RCC 7860 (cell line): ENCODE data around the gene SHC4.

Source experiments
- DNase-seq: peaks from one replicate; pipeline ENCODE4 v3.0.0-alpha.2; 2015; ENCODE audit warnings: low spot score
- FAIRE-seq: peaks from 2 replicates; lab custom pipeline; 2012; peaks lifted over from hg19 to GRCh38; lab: Jason Lieb, UNC

SHC4 gene

DNA sequence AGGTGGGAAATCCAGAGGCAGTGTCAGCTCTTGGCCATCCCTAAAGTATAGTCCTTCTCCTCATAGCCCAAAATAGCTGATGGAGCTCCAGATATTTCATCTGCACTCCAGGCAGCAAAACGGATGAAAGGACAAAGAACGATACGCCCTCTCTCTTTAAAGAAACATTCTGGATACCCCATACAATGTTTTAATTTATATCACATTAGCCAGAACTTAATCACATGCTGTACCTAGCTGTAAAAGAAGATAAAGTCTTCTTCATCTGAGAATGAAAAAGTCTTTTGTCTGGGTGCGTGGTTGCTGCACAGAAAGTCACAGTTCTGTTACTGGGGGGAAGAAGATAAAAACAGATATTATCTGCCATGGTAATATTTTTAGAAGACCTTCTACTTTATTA, 4.3 kb upstream of the SHC4 start:
- no peak for DNase-seq
- FAIRE-seq: no peak

DNA sequence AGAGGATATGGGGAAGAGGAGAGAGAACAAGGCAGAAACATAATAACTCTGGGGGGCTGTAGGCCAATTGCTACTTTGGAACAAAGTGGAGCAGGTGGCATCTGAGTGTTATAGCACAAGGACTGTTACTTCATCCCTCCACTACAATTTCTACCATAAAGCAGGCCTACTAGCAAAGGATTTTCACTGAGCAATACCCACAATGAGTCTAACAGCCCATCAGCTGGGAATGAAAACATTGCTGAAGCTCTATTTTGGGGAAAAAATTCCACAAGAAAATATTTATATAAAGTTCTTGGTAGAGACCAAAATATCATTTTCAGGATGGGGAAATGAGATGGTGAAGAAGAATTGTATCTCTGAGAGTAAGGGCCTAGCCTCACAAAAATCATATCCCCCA, 3.6 kb upstream of the SHC4 start:
- no peak for FAIRE-seq

DNA sequence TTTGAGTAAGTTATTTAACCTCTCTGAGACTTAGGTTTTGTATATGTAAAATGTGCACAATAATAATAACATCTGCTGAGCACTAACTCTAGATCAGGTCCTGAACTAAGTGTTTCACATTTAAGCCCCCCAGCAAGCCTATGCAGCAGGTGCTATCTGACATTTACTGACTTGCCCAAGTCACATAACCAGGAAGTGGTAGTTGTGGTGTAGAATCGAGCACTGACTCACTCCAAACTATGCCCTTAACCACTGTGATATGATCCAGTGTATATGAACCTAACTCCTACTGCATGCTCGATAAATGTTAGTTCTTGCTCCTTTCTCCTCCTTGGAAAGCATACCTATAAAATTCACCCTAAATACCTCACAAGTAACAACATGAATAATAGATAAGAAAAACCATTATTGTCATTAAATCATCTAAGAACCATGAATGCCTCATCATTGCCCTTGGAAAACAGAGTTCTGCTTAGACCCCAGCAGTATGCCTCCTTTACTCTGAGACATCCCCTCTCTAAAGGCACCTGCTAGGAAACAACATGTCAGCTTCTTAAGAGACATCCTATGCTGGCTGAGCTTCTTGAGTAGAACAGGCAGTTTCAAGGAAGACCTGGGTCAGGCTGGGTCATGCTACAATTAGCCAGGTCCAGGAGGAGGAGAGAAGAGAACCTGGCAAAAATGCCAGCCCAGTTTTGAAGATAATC, 3.0 kb upstream of the SHC4 start:
- FAIRE-seq (peak; percentile 81), DNase-seq (peak; percentile 64)

More for the DNA sequence above, 3.6 kb upstream of the SHC4 start:
- no peak for DNase-seq

DNA sequence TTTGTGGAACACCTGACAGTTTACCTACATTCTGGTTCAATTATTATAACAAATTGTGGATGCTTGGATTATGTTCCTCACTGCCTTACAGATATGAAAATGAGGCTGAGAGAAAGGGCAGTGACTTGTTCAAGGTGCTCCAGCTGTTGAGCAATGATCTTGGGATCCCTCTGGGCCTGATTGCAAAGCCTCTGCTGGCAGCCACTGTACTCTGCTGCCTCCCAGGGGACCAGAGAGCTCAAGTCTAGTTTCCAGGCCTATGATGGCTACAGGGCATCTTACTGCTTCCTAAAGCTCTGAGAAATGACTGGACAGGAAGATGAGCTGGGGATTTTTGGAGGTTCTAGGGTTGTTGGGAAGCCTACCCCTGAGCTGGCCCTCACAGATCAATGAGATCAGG, 2.3 kb upstream of the SHC4 start:
- DNase-seq: peak; percentile 17
- FAIRE-seq: no peak

DNA sequence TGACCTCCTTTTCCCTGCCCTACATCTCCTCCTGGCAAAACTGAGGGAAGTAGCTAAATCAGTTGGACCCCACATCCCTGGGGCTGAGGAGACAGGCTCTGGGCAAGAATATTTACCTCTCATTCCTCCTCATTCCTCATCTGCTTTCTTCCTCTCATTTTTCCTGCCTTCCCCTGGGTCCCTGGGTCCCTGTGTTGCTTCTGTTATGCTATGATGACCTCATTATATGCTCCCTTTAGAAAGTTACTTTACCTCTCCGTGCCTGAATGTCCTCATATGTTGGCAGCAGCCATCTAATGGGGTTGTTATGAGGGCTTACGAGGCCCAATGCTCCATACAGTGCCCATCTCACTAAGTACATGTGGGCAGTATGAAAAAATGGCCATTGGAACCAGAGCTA, 1.2 kb upstream of the SHC4 start:
- FAIRE-seq (no peak), DNase-seq (no peak)

DNA sequence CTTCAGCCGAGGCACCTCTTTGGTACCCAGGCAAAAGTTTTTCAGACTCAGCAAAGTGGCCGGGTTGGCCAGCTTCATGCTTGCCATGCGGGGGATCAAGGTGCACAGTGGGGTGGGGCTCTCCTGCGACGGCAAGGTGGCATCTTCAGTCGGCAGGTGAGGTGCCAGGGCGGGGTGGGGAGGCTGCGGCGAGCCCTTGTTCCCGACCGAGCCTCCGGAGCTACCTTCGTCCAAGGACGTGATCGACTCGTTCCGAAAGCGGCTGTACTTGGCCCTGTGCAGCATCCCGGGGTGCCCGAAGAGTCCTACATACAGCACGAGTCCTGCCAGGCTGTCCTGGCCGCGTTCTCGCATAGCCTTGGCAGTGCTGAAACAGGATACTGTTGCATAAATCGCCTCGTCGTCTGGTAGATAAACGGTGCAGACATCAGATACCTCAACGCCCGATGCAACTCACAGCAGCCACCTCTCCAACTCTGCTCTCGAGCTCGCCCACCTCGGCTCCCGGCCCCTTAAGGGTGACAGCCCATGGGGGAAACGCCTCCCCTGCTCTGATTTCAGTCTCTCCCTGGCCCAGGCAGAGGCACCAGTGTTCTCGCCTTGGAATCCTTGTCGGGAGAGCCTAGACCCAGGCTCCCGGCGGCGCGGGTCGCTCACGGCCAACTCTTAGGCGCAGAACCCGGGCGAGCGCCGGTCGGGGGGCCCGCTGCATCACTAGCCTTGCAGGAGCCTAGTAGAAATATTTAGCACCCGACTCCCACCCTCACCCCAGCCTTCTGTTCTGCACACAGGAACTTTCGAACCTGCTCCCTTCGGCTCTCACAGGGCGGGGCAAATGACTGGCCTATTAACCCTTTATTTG, 826 bp downstream of the SHC4 start:
- FAIRE-seq: no peak
- no peak for DNase-seq

DNA sequence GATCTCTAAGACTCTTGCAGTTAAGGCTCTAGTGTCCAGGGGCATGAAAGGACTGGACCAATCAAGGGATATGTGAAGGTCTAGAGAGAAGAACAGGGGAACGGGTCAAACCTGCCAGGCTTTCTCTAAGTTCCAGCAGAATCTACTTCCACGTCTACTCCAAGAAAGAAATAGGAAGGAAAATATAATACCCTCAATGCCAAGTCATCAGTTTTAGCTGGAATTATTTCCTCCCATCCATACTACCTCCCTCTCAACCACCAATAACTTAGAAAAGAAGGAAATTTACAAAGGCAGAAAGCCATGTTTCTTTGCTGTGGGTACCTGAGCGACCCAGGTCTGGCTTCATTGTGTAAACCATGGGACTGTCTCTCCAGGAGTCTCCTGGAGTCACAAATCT, 7.8 kb downstream of the SHC4 start:
- no peak for DNase-seq
- no peak for FAIRE-seq

DNA sequence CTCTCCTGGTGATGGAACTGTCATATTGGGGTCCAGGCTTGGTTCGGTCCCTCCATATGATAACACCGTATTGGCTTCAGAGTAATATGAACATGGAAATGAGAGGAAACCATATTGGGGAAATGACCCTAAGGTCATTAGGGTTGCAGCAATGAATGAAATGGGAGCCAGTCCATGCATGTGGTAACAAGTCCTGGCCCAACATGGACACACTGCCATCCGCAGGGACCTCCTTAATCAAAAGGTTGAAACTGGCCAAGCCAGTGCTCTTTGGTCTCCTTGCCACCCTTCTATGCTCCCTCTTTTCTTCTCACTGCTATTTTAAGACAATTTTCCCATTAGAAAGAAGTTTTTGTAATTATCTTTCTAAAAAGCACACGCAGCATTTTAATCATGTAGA, 8.3 kb downstream of the SHC4 start:
- FAIRE-seq: no peak
- DNase-seq: no peak

DNA sequence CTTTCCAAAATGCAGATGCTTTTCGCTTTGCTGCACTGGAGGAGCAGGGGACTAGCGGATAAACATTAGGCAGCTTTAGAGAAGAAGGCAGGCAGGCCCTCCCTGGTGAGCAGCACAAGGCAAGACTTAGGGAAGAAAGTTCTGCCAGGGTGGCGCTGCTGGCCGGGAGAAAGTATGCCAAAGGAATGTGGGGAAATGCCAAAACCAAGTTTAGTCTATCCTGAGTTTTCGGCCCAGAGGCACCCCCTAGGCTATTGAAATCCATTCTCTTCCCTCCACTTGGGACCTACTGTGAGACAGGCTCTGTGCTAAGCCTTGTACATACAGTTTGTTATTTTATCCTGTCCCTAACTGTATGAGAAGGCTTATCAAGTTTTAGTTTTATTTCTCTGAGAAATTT, 9.2 kb downstream of the SHC4 start:
- DNase-seq (no peak), FAIRE-seq (no peak)

DNA sequence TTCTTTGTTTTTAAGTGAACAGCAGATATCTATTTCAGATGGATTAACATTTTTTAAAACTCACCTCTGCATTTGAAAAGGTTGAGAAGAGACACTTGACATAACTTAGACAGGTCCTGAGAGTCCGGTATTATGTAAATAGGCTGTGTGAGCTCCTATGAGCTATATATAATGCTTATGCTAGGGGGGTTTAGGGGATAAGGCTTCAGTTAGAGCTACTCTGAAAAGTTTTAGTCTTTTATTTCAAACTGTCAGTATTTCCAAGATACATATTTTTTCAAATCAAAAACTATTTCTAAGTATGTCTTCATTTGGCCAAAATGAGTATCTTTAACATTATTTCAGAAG, 16.9 kb downstream of the SHC4 start:
- no peak for FAIRE-seq
- DNase-seq: no peak

DNA sequence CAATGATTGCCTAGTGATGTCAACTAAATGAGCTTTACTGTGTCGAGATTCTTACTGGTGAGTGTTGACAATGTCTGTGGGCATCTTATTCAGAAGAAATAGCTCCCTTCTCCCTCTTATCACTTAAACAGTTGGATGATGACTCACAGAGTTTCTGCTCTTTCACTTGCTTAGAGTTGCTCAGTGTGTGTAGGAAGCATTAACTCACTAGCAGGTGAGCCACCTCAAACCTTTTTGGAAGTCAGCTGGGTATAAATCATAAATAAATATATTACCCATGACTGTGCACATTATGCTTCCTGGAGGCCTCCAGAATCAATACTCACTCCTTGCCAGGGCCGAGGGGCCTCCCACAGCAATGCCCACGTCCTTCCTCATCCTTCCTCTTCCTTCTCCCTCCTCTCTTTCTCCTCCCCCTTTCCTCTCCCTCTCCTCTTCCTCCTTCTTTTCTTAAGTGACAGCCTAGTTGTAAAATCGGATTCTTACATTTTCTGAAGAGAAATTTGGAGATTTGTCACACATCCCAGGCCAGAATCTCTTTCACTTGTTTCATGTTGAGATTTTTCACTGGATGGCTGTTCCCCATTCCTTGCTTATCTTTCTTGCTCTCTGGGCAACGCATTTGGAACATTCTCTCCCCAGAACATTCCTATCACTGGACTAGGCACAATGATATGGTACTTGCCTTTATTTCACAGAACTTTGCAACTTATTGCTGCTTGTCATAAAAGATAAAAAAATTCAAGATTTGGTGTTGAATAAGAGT, 17.5 kb downstream of the SHC4 start:
- DNase-seq (peak; percentile 96), FAIRE-seq (peak; percentile 97)

DNA sequence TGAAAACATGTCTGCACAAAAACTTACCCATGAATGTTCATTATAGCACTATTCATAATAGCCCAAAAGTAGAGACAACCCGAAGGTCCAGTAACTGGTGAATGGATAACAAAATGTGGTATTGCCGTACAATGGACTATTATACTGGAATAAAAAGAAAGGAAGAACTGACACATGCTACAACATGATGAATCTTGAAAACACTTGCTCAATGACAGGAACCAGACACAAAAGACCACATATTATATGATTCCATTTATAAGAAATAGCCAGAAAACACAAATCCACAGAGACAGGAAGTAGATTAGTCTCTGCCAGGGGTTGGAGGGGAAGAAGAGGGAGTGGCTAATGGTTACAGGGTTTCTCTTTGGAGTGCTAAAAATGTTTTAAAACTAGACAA, 18.3 kb downstream of the SHC4 start:
- peak; percentile 33 for DNase-seq

DNA sequence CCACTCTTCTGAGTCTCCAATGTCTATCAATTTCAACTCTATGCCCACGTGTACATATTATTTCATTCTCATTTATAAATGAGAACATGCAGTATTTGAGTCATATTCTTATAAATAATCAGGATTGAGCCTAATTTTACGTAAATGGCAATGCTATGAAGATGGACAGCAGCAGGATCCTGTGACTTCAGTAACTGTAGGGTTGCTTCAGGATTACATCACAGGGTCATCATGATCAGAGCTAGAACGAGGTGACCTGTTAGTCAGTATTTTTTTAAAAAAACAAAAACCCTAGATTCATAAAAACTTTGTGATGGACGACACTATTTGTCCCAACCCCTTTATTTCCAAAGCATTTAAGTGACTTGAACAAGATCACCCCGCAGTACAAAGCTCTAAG, 21.8 kb downstream of the SHC4 start:
- FAIRE-seq (no peak), DNase-seq (no peak)

More for the DNA sequence above, 18.3 kb downstream of the SHC4 start:
- FAIRE-seq: no peak

DNA sequence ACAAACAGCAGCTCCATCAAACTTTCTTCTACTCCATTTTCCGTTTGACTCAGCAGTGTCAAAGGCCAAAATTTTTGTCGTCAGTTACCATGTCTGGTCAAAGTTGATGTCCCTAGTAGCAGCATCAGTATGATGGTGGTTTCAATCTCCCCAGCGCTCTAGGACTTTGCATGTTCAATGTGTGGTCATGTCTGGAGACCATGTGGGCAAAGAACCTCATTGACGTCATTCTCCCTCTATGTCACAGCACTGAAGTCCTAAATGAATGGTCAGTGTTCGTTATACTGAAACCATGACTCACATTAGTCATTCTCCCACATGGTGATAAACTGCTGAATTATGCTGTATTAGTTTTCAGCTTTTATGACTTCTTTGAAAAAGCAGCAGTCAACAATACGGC, 23.2 kb downstream of the SHC4 start:
- DNase-seq: peak; percentile 94
- peak; percentile 85 for FAIRE-seq

DNA sequence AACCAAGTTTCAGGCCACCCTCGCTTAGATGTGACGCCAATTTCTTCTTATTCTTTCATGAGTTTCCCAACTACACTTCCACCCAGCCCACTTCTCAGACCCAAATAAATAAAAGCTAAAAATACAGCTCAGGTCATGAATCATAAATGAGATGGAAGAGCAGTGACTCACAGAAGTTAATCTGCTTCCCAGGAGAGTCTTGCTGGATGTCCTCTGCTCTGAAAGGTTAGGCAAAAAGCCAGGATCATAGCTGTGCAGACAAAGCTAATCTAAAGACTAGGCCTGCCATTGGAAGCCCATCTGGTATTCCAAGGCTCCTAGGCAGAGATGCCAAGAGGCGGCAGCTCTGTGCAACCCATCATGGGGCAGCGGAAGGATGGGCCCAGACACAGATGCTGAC, 24.1 kb downstream of the SHC4 start:
- peak; percentile 91 for FAIRE-seq
- DNase-seq: peak; percentile 90

DNA sequence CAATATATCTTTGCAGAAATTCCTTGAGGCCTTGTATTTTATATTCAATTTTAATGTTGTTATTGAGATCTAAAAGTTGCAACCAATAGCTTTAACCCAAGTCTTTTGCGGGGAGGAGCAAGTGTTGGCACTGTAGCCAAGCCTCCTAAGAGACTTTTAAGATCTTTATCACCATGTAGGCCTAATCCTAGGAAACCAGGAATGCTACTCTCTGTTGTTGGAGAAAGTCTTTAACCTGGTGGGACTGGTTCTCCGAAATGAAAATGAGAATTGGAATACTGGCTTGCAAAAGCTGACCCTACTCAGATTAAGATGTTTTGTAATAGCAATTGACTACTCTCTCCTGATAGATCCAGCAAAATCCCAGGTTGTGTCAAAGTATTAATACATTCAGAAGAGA, 25.8 kb downstream of the SHC4 start:
- no peak for FAIRE-seq

DNA sequence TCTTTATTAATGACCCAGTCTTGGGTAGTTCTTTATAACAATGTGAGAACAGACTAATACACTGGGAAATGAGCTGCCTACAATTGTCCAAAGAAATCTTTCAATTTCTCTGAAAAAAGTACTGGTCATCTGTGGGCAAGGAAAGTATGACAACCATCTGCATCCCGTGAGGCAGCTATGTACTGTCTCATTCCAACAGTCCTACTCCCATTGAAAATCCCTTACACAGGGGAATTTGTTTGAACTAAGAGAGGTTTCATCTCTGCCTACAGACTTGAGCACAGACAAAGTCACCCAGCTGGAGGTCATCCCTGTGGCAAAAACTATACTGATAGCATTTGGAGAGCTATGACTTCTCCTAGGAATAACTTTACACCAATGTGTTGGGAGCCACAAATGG, 27.1 kb downstream of the SHC4 start:
- DNase-seq (no peak), FAIRE-seq (no peak)

More for the DNA sequence above, 25.8 kb downstream of the SHC4 start:
- DNase-seq: no peak

DNA sequence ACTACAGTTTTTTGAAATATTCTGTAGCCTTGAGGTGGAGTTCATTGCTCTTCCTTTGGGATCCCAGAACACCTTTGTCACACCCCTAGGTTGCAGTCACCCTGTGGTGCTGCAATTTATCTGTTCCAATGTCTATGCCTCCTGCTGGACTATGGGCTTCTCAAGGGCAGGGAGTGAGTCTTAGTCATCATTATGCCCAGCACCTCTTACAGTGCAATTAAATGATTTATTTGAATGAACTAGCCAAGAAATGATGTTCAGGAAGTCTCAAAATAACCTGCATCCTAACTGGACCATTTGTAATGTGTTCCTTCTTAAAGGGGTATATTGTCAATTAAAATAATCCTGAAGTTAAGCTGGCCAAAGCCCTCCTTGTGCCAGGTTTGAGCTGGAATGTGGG, 28.5 kb downstream of the SHC4 start:
- FAIRE-seq (no peak), DNase-seq (no peak)

DNA sequence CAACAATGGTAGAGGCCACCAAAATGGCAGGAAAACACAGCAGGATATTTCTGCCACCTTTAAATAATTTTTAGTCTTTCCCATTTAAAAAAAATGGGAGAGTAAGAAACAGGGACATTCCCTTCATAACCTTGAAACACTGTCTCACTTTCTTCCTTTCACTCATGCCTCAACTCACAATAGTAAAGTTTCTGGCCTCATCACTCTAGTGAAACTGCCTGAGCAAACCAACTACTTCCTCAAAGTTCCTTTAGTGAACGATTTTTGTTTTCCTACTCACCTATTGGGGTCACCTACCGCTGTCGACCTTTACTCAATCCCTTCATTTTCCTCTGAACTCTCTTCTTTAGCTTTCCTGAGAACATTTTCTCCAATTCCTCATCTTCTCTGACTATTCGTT, 33.0 kb downstream of the SHC4 start:
- no peak for DNase-seq
- no peak for FAIRE-seq

DNA sequence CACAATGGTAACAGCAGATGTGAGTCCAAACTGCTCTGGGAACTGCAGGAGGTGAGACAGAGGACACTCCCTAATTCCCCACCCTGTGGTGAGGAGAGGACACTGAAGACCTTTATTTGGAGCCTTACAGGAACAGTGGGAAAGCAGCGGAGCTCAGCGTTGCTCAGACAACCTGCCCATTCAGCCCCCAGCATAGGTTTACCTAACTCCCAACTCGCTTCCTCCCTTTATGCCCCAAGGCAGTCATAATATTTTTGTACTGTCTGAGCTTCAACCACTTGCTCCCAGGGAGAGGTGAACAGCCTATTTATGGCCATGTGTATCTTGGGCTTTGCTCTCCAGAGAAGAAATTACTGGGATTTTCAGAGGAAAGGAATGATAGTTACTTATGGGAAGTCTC, 34.1 kb downstream of the SHC4 start:
- no peak for DNase-seq
- no peak for FAIRE-seq

DNA sequence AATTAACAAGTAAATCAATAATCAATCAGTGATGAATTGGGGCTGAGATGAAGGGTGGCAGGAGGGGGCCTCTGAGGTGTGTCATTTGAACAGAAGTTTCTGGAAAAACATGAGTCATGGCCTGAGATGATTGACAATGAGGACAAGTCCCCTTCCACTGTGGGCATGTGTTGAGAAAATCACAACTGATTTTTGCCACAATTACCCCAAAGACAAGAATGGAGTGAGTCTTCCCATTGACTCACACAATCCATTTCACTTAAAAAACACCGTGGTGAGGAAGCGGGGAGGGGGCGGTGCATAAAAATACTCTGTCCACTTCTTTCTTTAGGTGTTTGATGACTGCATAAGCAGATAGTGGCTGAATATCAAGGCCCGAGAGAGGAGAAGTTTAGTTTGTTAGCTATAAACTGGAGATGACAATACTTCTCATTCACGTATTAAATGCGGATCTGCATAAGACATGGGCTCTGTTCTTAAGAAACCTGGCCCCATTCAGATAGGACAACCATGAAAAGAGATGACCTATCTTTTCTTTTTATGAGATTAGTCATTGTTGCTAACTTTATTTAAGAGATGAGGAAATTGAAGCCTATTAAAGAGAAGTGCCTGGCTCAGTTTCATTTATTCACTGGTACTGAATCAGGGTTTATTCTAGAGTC, 34.7 kb downstream of the SHC4 start:
- FAIRE-seq: no peak

More for the DNA sequence above, 34.7 kb downstream of the SHC4 start:
- peak; percentile 22 for DNase-seq
